Nephron (organoid): ENCODE measurements around the gene DLG1.
A peak's percentile ranks its signal among the peaks of the same experiment; 100 is the strongest.

Experiments used
- H3K27ac Mint-ChIP-seq, 3 experiments: 2 replicates each; pipeline ENCODE4 v1.8.0; 2020; ENCODE audit warnings: mixed read lengths in 3 of 3, mild to moderate bottlenecking in 2 of 3, moderate library complexity in 1 of 3
- H3K27me3 Mint-ChIP-seq: 2 replicates; pipeline ENCODE4 v1.8.0; 2021; ENCODE audit warnings: low read depth, mild to moderate bottlenecking, moderate library complexity, mixed read lengths
- H3K36me3 Mint-ChIP-seq: 2 replicates; pipeline ENCODE4 v1.8.0; 2020; ENCODE audit warnings: low read depth, mixed read lengths
- H3K4me1 Mint-ChIP-seq: 2 replicates; pipeline ENCODE4 v1.8.0; 2020; ENCODE audit warnings: mixed read lengths
- H3K4me3 Mint-ChIP-seq, 3 experiments: 2 replicates each; pipeline ENCODE4 v1.8.0; 2020; ENCODE audit warnings: mild to moderate bottlenecking in 3 of 3, mixed read lengths in 3 of 3, moderate library complexity in 2 of 3
- H3K9me3 Mint-ChIP-seq: 2 replicates; pipeline ENCODE4 v1.8.0; 2020; ENCODE audit warnings: mixed read lengths
- CTCF ChIP-seq, 3 experiments: fragments of 200-600 bp; sonication (generic); IDR thresholded peaks; one replicate each; pipeline ENCODE4 v1.5.0; 2021; ENCODE audit warnings: antibody characterized with exemption in 3 of 3; ENCODE audit not compliant: unreplicated experiment in 3 of 3

The DLG1 gene

DNA sequence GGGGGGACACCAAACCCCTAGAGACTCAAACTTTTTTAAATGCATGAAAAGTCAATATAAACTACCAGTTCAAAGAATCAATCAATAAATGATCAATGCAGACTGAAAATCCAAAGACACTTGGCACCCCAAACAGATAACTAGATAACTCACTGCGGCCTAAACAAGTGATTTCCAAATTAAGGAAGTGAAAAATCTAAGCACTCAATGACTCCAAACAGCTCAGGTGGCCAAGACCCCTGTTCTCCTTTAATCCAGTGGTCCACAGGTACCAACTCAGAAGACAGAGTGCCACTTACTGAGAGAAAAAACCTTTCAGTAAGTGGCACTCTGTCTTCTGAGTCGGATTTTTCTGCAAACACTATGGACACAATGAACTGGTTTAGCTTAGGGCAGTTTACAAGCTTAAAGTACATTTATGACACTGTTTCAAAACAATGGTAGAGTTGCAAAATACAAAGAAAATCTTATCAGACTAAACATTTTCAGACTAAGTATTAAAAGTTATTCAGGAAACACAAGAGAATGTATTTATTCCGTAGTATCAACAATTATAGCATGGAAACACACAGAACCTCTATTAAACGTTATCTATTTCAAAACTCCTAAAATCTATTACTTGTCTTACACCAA, 4.7 kb downstream of the DLG1 start:
- Mint-ChIP-seq H3K4me1 (peaks cover 35% of the 10 kb centered on the region), H3K36me3 (peaks cover 42% of the 10 kb centered on the region), H3K27ac (no peak overlapping the region), H3K4me3 (no peak overlapping the region), H3K27me3 (no peaks in the 10 kb centered on the region), H3K9me3 (no peaks in the 10 kb centered on the region)
- TF ChIP-seq CTCF (IDR thresholded peaks at IDR 0.05; ENCODE audit: unreplicated experiment in 3 of 3) = no peak

DNA sequence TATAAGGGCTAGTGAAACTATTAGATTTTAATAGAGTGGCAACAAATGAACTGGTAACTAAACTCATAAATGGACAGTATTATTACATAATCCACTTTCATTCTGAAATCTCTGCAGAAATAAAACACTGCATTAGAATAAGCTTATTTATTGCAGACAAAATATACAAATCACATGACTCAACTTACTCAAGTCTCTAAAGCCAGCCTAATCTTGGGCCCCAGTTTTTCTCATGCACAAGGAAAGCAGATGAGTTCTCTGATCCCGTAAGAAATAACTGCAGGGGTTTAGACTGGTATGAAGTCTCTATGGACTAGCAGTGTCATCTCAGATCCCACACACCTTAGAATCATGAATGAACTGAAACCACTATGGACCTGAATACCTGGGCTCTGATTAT, 5.8 kb downstream of the DLG1 start:
- H3K27ac Mint-ChIP-seq = no peak overlapping the region
- no peak overlapping the region for H3K4me3 Mint-ChIP-seq
- H3K9me3 Mint-ChIP-seq = no peaks in the 10 kb centered on the region
- TF ChIP-seq CTCF (IDR thresholded peaks at IDR 0.05; ENCODE audit: unreplicated experiment in 3 of 3) = no peak
- H3K36me3 Mint-ChIP-seq = peaks cover 52% of the 10 kb centered on the region
- peaks cover 32% of the 10 kb centered on the region for H3K4me1 Mint-ChIP-seq
- no peaks in the 10 kb centered on the region for H3K27me3 Mint-ChIP-seq

GRCh38 chr3:197292083-197292646, 6.2 kb downstream of the DLG1 start:
- Mint-ChIP-seq H3K27me3 (no peaks in the 10 kb centered on the region), H3K9me3 (no peaks in the 10 kb centered on the region), H3K36me3 (peaks cover 57% of the 10 kb centered on the region), H3K4me1 (peaks cover 32% of the 10 kb centered on the region), H3K27ac (no peak overlapping the region), H3K4me3 (no peak overlapping the region)
- no peak for TF ChIP-seq CTCF (IDR thresholded peaks at IDR 0.05; ENCODE audit: unreplicated experiment in 3 of 3)

- Mint-ChIP-seq H3K9me3 (peaks cover 10% of the 10 kb centered on the region), H3K27ac (peak overlapping the region in 1 of 3 experiments; percentile 14), H3K36me3 (peaks cover 77% of the 10 kb centered on the region), H3K27me3 (no peaks in the 10 kb centered on the region), H3K4me1 (peaks cover 18% of the 10 kb centered on the region), H3K4me3 (no peak overlapping the region)
- TF ChIP-seq CTCF (IDR thresholded peaks at IDR 0.05; ENCODE audit: unreplicated experiment in 3 of 3) = no peak
These were observed 8.7 kb downstream of the DLG1 start for GRCh38 chr3:197289726-197290125.

DNA sequence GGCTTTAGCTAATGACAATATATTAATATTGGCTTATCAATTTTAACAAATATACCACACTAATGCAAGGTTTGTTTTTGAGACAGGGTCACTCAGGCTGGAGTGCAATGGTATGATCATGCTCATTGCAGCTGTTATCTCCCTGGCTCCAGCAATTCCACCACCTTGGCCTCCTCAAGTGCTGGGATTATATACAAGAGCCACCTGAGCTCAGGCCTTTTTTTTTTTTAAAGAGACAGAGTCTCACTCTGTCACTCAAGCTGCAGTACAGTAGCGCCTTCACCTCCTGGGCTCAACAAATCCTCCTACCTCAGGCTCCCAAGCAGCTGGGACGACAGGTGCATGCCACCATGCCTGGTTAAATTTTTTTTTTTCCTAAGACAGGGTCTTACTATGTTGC, 11.7 kb downstream of the DLG1 start:
- Mint-ChIP-seq H3K9me3 (peaks cover 10% of the 10 kb centered on the region), H3K36me3 (peaks cover 87% of the 10 kb centered on the region), H3K4me1 (peaks cover 7% of the 10 kb centered on the region), H3K27me3 (no peaks in the 10 kb centered on the region), H3K4me3 (no peak overlapping the region), H3K27ac (no peak overlapping the region)
- no peak for TF ChIP-seq CTCF (IDR thresholded peaks at IDR 0.05; ENCODE audit: unreplicated experiment in 3 of 3)

- H3K36me3 Mint-ChIP-seq = peaks cover 88% of the 10 kb centered on the region
- no peak for TF ChIP-seq CTCF (IDR thresholded peaks at IDR 0.05; ENCODE audit: unreplicated experiment in 3 of 3)
- H3K27ac Mint-ChIP-seq = no peak overlapping the region
- H3K4me1 Mint-ChIP-seq = no peaks in the 10 kb centered on the region
- H3K27me3 Mint-ChIP-seq = no peaks in the 10 kb centered on the region
- peaks cover 10% of the 10 kb centered on the region for H3K9me3 Mint-ChIP-seq
- H3K4me3 Mint-ChIP-seq = no peak overlapping the region
These were observed 12.9 kb downstream of the DLG1 start for GRCh38 chr3:197285557-197285956.
